Measurements from ENCODE around the gene GMPPB. TPM values are rescaled to one million over a fixed set of nuclear protein-coding genes. Genes with fewer than 3 reads are reported as not detected.

Gene GMPPB
- total RNA-seq, 3 donors from 2014 or later = 17.4 to 40.0 (median 21.2) TPM

DNA sequence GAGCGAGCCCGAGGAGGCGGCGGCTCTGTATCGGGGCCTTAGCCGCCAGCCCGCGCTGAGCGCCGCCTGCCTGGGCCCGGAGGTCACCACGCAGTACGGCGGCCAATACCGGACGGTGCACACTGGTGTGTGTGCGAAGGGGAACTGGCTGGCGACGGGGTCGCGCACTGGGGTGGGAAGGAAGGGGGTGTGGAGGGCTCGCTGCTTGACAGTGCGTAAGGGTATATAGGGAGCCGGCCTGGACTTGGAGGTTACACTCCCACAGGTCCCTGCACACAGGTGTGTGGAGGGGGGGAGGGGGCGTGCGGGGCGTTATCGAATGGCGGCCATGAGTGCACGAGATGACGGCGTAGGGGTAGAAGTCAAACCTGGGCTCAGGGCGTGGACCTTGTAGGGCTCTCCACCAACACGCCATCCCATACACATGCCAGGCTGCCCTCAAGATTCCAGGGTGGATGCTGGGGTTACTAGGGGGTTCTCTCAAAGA is 49.2 kb downstream of the GMPPB start:
- no peaks in the 10 kb centered on the region for H3K27me3 ChIP-seq
- H3K4me3 ChIP-seq = peak overlapping the region; percentile 76 to 95 (median 91)
- peaks cover 3 to 6% of the 10 kb centered on the region in 2 donors for H3K4me1 ChIP-seq
- intact Hi-C loops (cut with DNase I; ENCODE audit: low total_unique reads) = loop anchor here (5.0 kb wide), 1 partner anchor 137 kb away; no protein-coding TSS in a partner anchor
- TF ChIP-seq, protein P1, sequence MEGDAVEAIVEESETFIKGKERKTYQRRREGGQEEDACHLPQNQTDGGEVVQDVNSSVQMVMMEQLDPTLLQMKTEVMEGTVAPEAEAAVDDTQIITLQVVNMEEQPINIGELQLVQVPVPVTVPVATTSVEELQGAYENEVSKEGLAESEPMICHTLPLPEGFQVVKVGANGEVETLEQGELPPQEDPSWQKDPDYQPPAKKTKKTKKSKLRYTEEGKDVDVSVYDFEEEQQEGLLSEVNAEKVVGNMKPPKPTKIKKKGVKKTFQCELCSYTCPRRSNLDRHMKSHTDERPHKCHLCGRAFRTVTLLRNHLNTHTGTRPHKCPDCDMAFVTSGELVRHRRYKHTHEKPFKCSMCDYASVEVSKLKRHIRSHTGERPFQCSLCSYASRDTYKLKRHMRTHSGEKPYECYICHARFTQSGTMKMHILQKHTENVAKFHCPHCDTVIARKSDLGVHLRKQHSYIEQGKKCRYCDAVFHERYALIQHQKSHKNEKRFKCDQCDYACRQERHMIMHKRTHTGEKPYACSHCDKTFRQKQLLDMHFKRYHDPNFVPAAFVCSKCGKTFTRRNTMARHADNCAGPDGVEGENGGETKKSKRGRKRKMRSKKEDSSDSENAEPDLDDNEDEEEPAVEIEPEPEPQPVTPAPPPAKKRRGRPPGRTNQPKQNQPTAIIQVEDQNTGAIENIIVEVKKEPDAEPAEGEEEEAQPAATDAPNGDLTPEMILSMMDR (IDR thresholded peaks at IDR 0.05) = no peak
- TF ChIP-seq POLR2AphosphoS5 (IDR thresholded peaks at IDR 0.05) (no peak), POLR2A (IDR thresholded peaks at IDR 0.05) (no peak)
- peak overlapping the region; percentile 91 to 94 for H3K27ac ChIP-seq
- H3K36me3 ChIP-seq = peaks cover 7% of the 10 kb centered on the region
- DNase-seq (ENCODE audit: low spot score in 2 of 2) = no peak
- no peaks in the 10 kb centered on the region for H3K9me3 ChIP-seq

- Histone ChIP-seq H3K27me3 (no peaks in the 10 kb centered on the region), H3K36me3 (peaks cover under 1% of the 10 kb centered on the region), H3K9me3 (no peaks in the 10 kb centered on the region), H3K27ac (peak within 1 kb of the TSS; percentile 91 to 94), H3K4me3 (peak within 1 kb of the TSS; percentile 76 to 95 (median 91)), H3K4me1 (peaks cover 3 to 6% of the 10 kb centered on the region in 2 donors)
- intact Hi-C loops (cut with DNase I; ENCODE audit: low total_unique reads) = loop anchor here (5.0 kb wide), 1 partner anchor 137 kb away; no protein-coding TSS in a partner anchor
- DNase-seq (ENCODE audit: low spot score in 2 of 2) = peak; percentile 93 to 95
- TF ChIP-seq, protein P1 (IDR thresholded peaks at IDR 0.05) = no peak
- TF ChIP-seq POLR2AphosphoS5 (IDR thresholded peaks at IDR 0.05) = peak; percentile 40 to 57 (median 41)
- peak; percentile 23 for TF ChIP-seq POLR2A (IDR thresholded peaks at IDR 0.05)
These were observed 49.8 kb downstream of the GMPPB start, which contains the start of gene APEH for GRCh38 chr3:49673715-49674496. Gene APEH, plus strand, starts transcription at chr3:49674351. Its CDS starts 51 bp downstream, at chr3:49674402.

- DNase-seq (ENCODE audit: low spot score in 2 of 2) = no peak
- intact Hi-C loops (cut with DNase I; ENCODE audit: low total_unique reads) = loop anchor here (5.0 kb wide), 1 partner anchor 136 kb away; no protein-coding TSS in a partner anchor
- Histone ChIP-seq H3K27ac (peak overlapping the region; percentile 91 to 94), H3K4me1 (peaks cover 3 to 6% of the 10 kb centered on the region in 2 donors), H3K36me3 (no peaks in the 10 kb centered on the region), H3K27me3 (no peaks in the 10 kb centered on the region), H3K4me3 (peak overlapping the region; percentile 76 to 95 (median 91)), H3K9me3 (no peaks in the 10 kb centered on the region)
- TF ChIP-seq, protein P1 (IDR thresholded peaks at IDR 0.05) = no peak
- TF ChIP-seq POLR2A (IDR thresholded peaks at IDR 0.05) = no peak
- no peak for TF ChIP-seq POLR2AphosphoS5 (IDR thresholded peaks at IDR 0.05)
These were observed 50.5 kb downstream of the GMPPB start for GRCh38 chr3:49673121-49673714.

DNA sequence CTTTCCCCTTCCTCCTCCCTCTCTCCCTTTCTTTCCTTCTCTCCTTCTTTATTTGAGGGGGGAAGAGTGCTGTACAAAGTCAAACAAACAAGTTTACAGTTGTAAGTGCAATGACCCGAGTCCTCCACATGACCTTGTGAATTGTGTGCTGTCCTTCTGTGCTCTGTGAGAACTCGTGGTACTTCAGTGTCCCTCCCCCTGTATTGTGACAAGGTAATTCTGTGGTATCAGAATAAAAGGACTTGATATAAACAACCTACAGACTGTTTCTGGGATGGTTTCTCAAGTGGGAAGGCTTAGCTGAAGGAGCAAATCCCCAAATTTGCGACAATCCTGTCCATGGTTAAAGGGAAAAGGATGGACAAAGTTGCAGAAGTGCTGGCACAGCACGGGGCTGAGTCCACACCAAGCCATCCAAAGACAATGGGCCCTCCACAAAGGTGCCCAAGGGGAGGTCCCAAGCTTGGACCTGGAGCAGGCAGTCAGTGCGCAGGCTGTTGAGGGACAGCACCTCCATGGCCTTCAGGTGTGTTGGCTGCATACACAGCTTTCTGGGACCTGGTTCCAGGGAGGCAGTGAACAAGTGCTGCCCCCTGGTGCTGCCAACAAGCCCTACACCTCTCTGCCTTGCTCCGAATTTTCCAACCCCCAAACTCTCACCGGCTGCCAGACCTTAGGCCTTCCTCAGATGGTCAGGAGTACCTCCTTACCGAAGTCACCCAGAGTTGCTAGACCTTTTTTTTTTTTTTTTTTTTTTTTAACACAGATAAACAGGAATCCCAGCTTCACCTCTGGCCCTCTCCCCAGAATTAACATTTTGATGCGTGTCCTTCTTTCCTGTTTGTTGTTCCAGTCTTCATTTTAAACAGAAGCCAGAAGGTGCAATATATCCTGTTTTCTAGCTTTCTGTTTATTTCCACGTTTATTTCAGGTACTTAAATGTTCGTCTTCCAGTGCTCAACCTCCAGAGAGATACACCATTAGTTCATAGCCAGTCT is 52.2 kb downstream of the GMPPB start:
- DNase-seq (ENCODE audit: low spot score in 2 of 2) = peak; percentile 68 to 76
- Histone ChIP-seq H3K9me3 (no peaks in the 10 kb centered on the region), H3K27me3 (no peaks in the 10 kb centered on the region), H3K4me1 (peaks cover 3 to 6% of the 10 kb centered on the region in 2 donors), H3K36me3 (no peaks in the 10 kb centered on the region), H3K4me3 (no peak overlapping the region), H3K27ac (no peak overlapping the region)
- intact Hi-C loops (cut with DNase I; ENCODE audit: low total_unique reads) = loop anchor here (5.0 kb wide), 1 partner anchor 134 kb away; no protein-coding TSS in a partner anchor
- TF ChIP-seq, protein P1 (IDR thresholded peaks at IDR 0.05) = peak; percentile 41 to 84 (median 73)
- no peak for TF ChIP-seq POLR2A (IDR thresholded peaks at IDR 0.05)
